Dendritic cell treated with granulocyte-macrophage colony-stimulating factor and Interleukin-4, amounts not matched to agents 40 ng/mL and 50 ng/mL, for 4 days (primary cell): ENCODE data around the gene OGFOD3.

ENCODE experiments used
- H3K27ac Mint-ChIP-seq: one replicate; pipeline ENCODE4 v1.8.0; 2022; ENCODE audit warnings: mild to moderate bottlenecking, mixed read lengths
- H3K27me3 Mint-ChIP-seq: one replicate; pipeline ENCODE4 v1.8.0; 2022; ENCODE audit warnings: mild to moderate bottlenecking, mixed read lengths
- H3K36me3 Mint-ChIP-seq: one replicate; pipeline ENCODE4 v1.8.0; 2022; ENCODE audit warnings: low read depth, mixed read lengths
- H3K4me1 Mint-ChIP-seq: one replicate; pipeline ENCODE4 v1.8.0; 2022; ENCODE audit warnings: low read depth, mixed read lengths
- H3K4me3 Mint-ChIP-seq: one replicate; pipeline ENCODE4 v1.8.0; 2022; ENCODE audit warnings: mild to moderate bottlenecking, moderate library complexity, mixed read lengths
- H3K9me3 Mint-ChIP-seq: one replicate; pipeline ENCODE4 v1.8.0; 2022; ENCODE audit warnings: mixed read lengths
- intact Hi-C: fragments of 100-400 bp; cut with micrococcal nuclease; formaldehyde crosslinking; loops from one replicate; pipeline ENCODE4 v1.15.0; 2022

OGFOD3 gene

DNA sequence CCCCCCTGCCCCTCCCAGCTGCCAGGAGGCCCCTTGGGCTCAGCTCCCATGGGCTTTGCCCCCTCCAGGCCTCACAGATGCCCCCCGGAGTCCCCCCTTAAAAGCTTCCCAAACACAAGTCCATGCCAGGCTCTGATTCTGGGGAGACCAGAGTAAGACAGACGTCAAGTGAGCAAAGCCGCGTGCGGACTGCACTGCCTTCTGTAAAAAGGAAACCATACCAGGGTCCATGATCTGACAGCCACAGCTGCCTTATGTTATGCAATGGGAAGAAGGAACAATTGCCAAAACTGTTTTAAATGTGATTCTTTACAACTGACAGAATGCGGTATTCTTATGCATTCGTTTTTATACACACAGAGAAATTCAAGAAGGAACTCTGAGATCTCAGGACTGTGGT, 18.2 kb downstream of the OGFOD3 start:
- intact Hi-C loops: no loop called here
- Mint-ChIP-seq H3K9me3 (no peaks in the 10 kb centered on the region), H3K36me3 (peaks cover 75% of the 10 kb centered on the region), H3K4me3 (no peak overlapping the region), H3K4me1 (peaks cover 37% of the 10 kb centered on the region), H3K27me3 (peaks cover 3% of the 10 kb centered on the region), H3K27ac (peak overlapping the region; percentile 79)

DNA sequence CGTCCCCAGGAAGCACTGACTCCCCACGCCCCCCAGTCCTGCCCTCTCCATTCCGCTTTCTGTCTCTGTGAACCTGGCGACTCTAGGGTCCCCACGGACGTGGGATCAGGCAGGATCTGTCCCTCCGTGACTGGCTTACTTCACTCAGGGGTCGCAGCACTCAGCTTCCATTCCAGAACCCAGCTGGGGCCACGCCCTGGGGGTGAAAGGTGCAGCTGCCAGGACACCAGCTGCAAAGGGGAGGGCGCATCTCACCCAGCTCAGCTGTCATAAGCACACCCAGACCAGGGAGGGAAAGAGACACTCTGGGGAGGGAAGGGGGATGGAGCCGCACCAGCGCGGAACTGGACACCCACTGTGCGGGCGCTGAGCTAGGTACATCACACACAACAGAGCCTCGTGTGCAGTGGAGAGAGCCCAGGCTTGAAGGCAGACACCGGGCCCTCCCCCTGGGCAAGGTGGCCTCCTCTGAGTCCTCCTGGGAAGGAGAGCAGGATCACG, 18.7 kb downstream of the OGFOD3 start:
- H3K27ac Mint-ChIP-seq: peak overlapping the region; percentile 33
- no peaks in the 10 kb centered on the region for H3K9me3 Mint-ChIP-seq
- intact Hi-C loops: no loop called here

DNA sequence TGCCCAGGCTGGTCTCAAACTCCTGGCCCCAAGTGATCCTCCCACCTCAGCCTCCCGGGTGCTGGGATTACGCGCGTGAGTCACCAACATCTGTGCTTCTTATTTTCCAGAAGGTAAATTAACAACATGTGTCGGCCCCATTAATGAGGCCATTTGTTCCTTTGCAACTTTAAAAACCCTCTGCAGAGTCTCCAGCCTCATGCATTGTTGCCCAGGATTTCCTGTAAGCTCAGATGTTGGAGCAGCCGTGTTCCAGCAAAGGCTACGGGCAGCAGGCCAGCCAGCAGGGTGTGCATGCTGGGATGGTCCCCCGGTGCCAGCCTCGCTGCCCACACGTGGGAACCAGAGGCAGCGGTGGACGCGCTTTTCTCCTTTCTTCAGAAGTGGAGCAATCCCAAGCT, 19.3 kb downstream of the OGFOD3 start:
- intact Hi-C loops: no loop called here

More for the DNA sequence above, 18.7 kb downstream of the OGFOD3 start:
- Mint-ChIP-seq H3K4me1 (peaks cover 37% of the 10 kb centered on the region), H3K27me3 (peaks cover 3% of the 10 kb centered on the region), H3K36me3 (peaks cover 75% of the 10 kb centered on the region), H3K4me3 (no peak overlapping the region)

DNA sequence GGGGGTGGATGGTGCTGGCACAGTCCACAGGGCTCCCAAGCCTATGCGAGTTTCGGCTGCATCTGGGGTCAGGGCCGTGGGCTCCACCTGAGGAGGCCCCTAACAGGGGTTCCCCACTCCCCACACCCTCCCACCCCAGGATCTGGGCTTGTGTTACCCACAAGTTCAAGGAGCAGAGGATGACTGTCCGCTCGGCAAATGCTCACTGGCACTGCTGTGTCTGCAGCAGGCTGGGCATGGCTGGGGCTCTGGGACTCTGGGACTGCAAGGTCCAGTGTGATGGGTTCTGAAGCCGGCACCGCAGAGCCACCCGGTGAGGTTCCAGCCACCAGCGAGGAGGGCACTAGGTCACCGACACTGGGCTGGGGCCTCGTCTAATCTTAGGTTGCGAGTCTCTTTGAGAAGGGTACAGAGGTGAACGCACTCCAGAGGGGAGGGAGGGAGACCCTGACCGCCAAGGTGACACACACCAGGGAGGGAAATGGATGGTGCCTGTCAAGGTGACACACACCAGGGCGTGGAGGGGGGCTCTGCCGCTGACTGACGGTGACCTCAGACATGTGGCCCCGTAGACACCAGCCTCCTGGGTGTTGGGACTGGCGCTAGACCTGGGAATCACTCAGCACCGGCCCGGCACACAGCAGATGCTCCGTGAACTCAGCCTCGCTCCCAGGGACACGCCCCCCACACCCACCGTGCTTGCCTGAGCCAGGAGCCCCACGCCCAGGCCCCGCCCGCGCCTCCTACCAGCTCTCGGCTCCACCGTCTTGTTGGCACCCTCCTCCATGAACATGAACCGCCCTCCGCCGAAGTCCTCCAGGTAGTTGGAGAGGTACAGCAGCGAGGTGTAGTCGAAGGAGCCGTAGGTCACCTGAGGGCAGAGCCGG, 20.7 kb downstream of the OGFOD3 start:
- H3K27ac Mint-ChIP-seq: no peak overlapping the region
- no peak overlapping the region for H3K4me3 Mint-ChIP-seq
- no peaks in the 10 kb centered on the region for H3K9me3 Mint-ChIP-seq
- H3K27me3 Mint-ChIP-seq: peaks cover 3% of the 10 kb centered on the region
- peaks cover 37% of the 10 kb centered on the region for H3K4me1 Mint-ChIP-seq
- intact Hi-C loops: no loop called here
- H3K36me3 Mint-ChIP-seq: peaks cover 75% of the 10 kb centered on the region

More for the DNA sequence above, 19.3 kb downstream of the OGFOD3 start:
- Mint-ChIP-seq H3K9me3 (no peaks in the 10 kb centered on the region), H3K27me3 (peaks cover 3% of the 10 kb centered on the region), H3K27ac (peak overlapping the region; percentile 33), H3K36me3 (peaks cover 75% of the 10 kb centered on the region), H3K4me1 (peaks cover 37% of the 10 kb centered on the region), H3K4me3 (no peak overlapping the region)

DNA sequence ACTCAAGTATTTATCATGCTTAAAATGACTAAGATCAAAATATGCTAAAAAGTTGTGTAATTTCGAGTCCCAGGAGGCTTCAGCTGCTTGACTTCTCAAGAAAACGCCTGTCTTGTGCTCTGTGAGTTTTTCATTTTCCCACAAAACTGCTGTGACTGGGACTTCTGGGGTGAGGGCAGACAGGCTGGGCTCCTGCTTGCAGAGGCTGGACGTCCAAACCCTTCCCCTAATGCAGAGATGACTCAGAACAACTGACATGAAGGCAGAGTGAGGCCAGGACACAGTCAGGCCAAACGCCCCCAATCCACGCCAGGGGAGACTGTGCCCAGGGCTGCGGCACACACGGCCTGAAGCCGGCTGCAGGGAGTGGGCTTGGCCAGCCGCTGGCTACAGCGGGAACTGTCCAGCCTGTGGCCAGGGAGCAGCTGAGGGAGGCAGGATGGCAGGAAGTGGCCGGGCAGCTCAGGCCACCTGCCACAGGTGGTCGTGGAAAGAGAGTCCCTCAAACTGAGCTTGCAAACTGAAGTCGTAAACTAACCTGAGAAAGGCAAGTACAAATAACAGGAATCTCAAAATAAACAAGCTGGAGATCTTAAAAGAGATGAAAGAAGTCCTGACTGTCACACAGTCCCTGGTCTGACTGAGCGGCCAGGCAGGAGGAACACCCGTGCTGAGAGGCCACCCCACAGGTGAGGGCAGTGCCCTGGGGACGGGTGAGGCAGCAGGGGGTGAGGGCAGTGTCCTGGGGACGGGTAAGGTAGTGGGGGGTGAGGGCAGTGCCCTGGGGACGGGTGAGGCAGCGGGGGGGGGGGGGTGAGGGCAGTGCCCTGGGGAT, 21.6 kb downstream of the OGFOD3 start:
- intact Hi-C loops: no loop called here
- Mint-ChIP-seq H3K27me3 (peaks cover 3% of the 10 kb centered on the region), H3K4me3 (no peak overlapping the region), H3K4me1 (peaks cover 35% of the 10 kb centered on the region), H3K27ac (peak overlapping the region; percentile 14), H3K9me3 (no peaks in the 10 kb centered on the region), H3K36me3 (peaks cover 76% of the 10 kb centered on the region)

DNA sequence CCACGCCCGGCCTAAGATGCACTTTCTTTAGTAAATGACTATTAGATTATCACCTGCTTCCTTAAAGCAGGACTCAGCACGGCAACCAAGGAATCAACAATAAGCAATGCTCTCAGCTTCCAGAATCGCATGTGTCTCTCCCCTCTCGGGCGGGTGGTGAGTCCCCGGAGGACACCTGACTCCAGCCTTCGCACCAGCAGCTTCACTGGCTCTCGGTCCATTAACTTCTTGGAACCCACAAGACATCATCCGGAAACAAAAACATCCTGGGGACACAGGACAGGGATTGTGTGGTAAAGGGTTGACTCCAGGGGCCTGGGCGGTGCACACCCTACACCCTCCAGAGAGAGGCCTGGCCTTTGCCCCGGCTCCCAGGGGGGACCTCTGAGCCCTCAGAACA, 24.1 kb downstream of the OGFOD3 start:
- Mint-ChIP-seq H3K36me3 (peaks cover 76% of the 10 kb centered on the region), H3K27ac (peak overlapping the region; percentile 45), H3K4me1 (peaks cover 9% of the 10 kb centered on the region), H3K9me3 (no peaks in the 10 kb centered on the region), H3K27me3 (peaks cover 2% of the 10 kb centered on the region), H3K4me3 (no peak overlapping the region)
- intact Hi-C loops: no loop called here

DNA sequence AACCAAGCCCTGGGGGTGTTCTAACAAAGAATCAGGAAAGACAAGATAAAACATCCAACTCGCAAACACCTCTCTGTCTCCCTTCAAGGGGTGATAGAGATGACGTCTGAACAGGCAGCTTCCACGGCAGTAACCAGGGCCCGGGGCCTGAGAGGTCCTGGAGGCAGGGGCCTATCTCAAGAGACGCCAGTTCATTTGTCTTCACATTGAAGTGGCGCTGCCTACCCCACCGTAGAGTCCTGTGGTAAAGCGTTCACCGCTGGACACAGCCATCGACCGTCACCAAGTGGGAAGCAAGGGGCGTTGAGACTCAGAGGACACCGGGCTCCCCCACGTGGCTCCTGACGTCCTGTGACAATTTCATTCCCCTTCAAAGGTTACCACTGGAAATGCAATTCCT, 25.4 kb downstream of the OGFOD3 start:
- Mint-ChIP-seq H3K36me3 (peaks cover 66% of the 10 kb centered on the region), H3K4me1 (peaks cover 9% of the 10 kb centered on the region), H3K9me3 (no peaks in the 10 kb centered on the region), H3K4me3 (no peak overlapping the region), H3K27me3 (peaks cover 7% of the 10 kb centered on the region), H3K27ac (no peak overlapping the region)
- intact Hi-C loops: no loop called here

DNA sequence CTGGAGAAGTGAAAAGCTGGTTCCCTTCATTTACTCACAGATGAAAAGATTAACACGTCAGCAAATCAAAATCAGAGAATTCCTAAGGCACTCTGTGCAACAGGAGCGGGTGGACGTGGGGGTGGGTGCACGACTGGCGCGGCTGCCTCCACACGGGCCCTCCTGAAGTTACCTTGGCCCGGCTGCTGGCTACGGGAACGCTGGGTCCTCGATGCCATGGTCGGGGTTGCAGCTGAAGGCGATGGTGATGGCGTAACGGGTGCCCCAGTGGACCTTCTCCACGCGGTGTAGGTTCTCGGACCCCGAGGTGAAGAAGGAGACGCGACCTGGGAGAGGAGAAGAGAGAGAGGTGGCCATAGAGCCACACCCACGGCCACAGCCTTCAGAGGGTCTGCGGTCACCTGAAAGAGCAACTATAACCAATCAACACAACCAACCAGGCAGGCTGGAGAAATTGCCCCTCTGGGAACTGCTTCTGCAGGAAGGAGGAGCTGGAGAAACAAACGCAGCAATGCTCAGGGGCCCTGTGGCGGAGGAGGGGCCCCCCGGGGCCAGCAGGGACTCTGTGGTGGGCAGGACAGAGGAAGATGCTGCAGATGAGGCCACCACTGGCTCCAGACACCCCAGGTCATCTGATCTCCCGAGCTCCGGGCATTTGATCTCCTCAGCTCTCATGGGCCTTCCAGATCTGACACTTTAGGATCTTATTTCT, 26.0 kb downstream of the OGFOD3 start:
- Mint-ChIP-seq H3K27ac (no peak overlapping the region), H3K9me3 (no peaks in the 10 kb centered on the region), H3K36me3 (peaks cover 61% of the 10 kb centered on the region), H3K4me3 (no peak overlapping the region), H3K4me1 (peaks cover 15% of the 10 kb centered on the region), H3K27me3 (peaks cover 13% of the 10 kb centered on the region)
- intact Hi-C loops: no loop called here

DNA sequence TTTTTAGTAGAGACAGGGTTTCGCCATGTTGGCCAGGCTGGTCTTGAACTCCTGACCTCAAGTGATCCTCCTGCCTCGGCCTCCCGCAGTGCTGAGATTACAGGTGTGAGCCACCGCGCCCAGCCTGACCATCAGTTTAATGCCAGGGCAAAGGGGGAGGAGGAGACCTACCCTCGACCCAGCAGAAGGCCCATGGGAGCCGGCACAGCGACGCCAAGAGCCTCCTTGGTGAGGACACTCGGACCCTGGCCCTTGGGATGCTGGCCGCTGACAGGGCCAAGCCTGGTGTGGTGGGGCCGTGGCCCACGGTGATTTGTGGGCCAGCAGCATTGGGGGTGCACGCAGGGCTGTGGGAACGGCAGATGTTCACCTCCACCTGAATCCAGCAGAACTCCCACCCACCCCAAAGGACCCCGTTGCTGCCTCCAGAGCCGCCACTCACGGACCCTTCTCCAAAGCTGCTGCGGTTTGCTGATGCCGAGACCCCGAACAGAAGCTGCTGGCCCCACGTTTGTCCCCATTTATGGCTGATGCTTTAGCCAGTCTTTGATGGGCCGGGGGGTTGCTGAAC, 26.8 kb downstream of the OGFOD3 start:
- peaks cover 15% of the 10 kb centered on the region for H3K4me1 Mint-ChIP-seq
- intact Hi-C loops: no loop called here
- peaks cover 53% of the 10 kb centered on the region for H3K36me3 Mint-ChIP-seq
- H3K27ac Mint-ChIP-seq: no peak overlapping the region
- peaks cover 20% of the 10 kb centered on the region for H3K27me3 Mint-ChIP-seq
- no peaks in the 10 kb centered on the region for H3K9me3 Mint-ChIP-seq
- H3K4me3 Mint-ChIP-seq: no peak overlapping the region

DNA sequence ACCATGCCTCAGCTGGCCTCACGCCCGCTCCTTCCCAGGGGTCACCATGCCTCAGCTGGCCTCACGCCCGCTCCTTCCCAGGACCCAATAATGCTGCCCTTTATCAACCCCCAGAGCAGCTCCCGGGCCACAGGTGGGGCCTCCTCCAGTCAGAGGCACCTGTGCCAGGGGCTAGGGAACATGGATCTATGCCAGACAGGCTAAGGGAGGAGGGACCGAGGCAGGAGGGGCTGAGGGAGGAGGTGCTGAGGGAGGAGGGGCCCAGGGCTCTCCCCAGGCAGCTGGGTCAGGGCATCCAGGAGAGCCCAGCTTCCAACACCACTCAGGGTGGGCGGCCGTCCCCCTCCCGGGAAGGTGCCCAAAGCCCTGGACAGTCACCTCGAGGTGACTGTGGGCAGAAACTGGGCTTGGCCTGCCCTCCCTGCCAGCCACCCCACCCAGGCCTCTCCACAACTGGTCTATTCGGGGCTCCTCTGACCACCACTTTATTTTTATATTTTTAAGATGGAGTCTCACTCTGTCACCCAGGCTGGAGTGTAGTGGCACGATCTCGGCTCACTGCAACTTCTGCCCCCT, 27.4 kb downstream of the OGFOD3 start:
- Mint-ChIP-seq H3K4me1 (peaks cover 15% of the 10 kb centered on the region), H3K27me3 (peaks cover 26% of the 10 kb centered on the region), H3K9me3 (no peaks in the 10 kb centered on the region), H3K4me3 (no peak overlapping the region), H3K27ac (no peak overlapping the region), H3K36me3 (peaks cover 48% of the 10 kb centered on the region)
- intact Hi-C loops: no loop called here

DNA sequence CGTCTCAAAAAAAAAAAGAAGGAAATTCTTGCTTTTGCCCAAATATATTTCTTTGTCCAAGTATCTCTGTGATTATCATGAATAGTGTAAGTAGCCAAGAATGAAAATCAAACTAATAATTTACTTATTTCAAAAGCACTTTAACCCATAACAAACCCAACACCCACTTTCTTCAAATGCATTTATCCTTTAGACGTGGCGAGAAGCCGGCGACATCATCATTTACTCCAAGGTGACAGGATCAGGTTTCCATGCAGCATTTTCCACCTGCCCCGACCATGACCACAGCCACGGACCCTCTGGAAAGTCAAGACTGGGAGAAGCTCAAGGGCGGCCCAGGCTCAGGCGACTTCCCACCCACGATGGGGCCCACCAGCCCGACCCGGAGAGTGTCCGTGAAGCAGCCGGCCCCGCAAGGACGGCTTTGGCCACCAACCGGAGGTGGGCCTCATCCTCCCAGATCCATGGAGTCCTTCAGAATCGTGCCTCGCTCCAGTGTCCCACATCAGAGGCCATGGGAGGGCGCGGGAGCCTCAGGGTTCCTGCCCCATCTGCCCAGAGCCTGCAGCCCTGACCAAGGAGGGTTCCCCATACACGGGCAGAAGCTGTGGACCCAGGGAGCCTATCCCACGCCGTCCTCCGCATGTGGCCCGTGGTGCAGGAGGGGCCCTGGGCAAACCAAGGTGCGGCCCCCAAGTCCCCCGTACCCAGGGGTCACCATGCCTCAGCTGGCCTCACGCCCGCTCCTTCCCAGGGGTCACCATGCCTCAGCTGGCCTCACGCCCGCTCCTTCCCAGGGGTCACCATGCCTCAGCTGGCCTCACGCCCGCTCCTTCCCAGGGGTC, 28.1 kb downstream of the OGFOD3 start:
- Mint-ChIP-seq H3K4me3 (no peak overlapping the region), H3K9me3 (no peaks in the 10 kb centered on the region)

DNA sequence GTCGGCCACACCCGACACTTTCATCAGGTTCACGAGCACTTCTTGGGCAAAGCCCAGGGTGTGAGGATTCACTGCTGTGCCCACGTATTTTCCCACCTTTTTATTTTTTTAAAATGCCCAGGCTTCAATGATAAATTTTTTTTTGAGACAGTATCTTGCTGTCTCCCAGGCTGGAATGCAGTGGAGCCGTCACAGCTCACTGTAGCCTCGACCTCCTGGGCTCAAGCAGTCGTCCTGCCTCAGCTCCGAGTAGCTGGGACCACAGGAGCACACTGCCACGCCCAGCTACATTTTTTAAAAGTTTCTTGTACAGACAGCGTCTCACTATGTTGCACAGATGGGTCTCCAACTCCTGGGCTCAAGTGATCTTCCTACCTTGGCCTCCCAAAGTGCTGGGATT, 29.0 kb downstream of the OGFOD3 start:
- intact Hi-C loops: no loop called here
- Mint-ChIP-seq H3K9me3 (no peaks in the 10 kb centered on the region), H3K27ac (no peak overlapping the region)

More for the DNA sequence above, 28.1 kb downstream of the OGFOD3 start:
- intact Hi-C loops: no loop called here
- peaks cover 15% of the 10 kb centered on the region for H3K4me1 Mint-ChIP-seq
- H3K36me3 Mint-ChIP-seq: peaks cover 41% of the 10 kb centered on the region
- no peak overlapping the region for H3K27ac Mint-ChIP-seq
- H3K27me3 Mint-ChIP-seq: peaks cover 32% of the 10 kb centered on the region

More for the DNA sequence above, 29.0 kb downstream of the OGFOD3 start:
- Mint-ChIP-seq H3K36me3 (peaks cover 33% of the 10 kb centered on the region), H3K27me3 (peaks cover 41% of the 10 kb centered on the region), H3K4me3 (no peak overlapping the region), H3K4me1 (peaks cover 15% of the 10 kb centered on the region)
